DND-41 (cell line): ENCODE measurements around the gene IL5.

ENCODE experiments used
- ATAC-seq: fragments of 200-7000 bp; cut with Tn5 transposase; 3 replicates; pipeline ENCODE4 v1.9.1; 2021; ENCODE audit warnings: low read depth; ENCODE audit not compliant: insufficient read depth
- DNase-seq: peaks from one replicate; pipeline ENCODE4 v3.0.0-alpha.2; 2020
- H2AFZ ChIP-seq: 2 replicates; pipeline ENCODE4 v1.6.0; 2012; ENCODE audit warnings: low read depth, low read length
- H3K27ac ChIP-seq: 2 replicates; pipeline ENCODE4 v1.5.1; 2012; ENCODE audit warnings: low read length, inconsistent platforms
- H3K27me3 ChIP-seq: fragments of 200-600 bp; sonication (generic); 2 replicates; pipeline ENCODE4 v1.6.0; 2012; ENCODE audit warnings: low read length, mild to moderate bottlenecking, inconsistent platforms; ENCODE audit not compliant: insufficient read depth, poor library complexity
- H3K36me3 ChIP-seq: 2 replicates; pipeline ENCODE4 v1.5.1; 2012; ENCODE audit warnings: low read length, inconsistent platforms; ENCODE audit not compliant: insufficient read depth
- H3K4me1 ChIP-seq: 2 replicates; pipeline ENCODE4 v1.5.1; 2012; ENCODE audit warnings: mild to moderate bottlenecking, low read length; ENCODE audit not compliant: insufficient read depth
- H3K4me2 ChIP-seq: 2 replicates; pipeline ENCODE4 v1.6.0; 2012; ENCODE audit warnings: mild to moderate bottlenecking, moderate library complexity, low read length, inconsistent platforms; ENCODE audit not compliant: insufficient read depth
- H3K4me3 ChIP-seq, 2 experiments: fragments of 200-600 bp in 1 of 2; shearing (Covaris generic) in 1 of 2; 2 replicates each; pipeline ENCODE4 v1.5.1; 2012 to 2016; ENCODE audit warnings: inconsistent platforms in 2 of 2, low read length in 2 of 2, mild to moderate bottlenecking in 2 of 2, low read depth in 1 of 2, moderate library complexity in 1 of 2
- H3K79me2 ChIP-seq: 2 replicates; pipeline ENCODE4 v1.6.0; 2012; ENCODE audit warnings: low read length, inconsistent platforms; ENCODE audit not compliant: insufficient read depth
- H3K9ac ChIP-seq: 2 replicates; pipeline ENCODE4 v1.6.0; 2012; ENCODE audit warnings: low read depth, mild to moderate bottlenecking, inconsistent platforms, low read length, moderate library complexity
- H3K9me3 ChIP-seq: 2 replicates; pipeline ENCODE4 v1.5.1; 2012; ENCODE audit warnings: low read length, moderate library complexity, mild to moderate bottlenecking, inconsistent platforms; ENCODE audit not compliant: insufficient read depth, severe bottlenecking
- H4K20me1 ChIP-seq: 2 replicates; pipeline ENCODE4 v1.6.0; 2012; ENCODE audit warnings: low read length; ENCODE audit not compliant: insufficient read depth
- EZH2 ChIP-seq: IDR thresholded peaks from 3 replicates; pipeline ENCODE4 v1.6.1; 2012; ENCODE audit warnings: borderline replicate concordance, low read depth, mild to moderate bottlenecking, moderate library complexity, low read length, inconsistent platforms; ENCODE audit not compliant: severe bottlenecking
- TF ChIP-seq, protein P1 (sequence below): IDR thresholded peaks from 2 replicates; pipeline ENCODE4 v1.5.1; 2012; ENCODE audit warnings: borderline replicate concordance, low read length, moderate library complexity, mild to moderate bottlenecking; ENCODE audit not compliant: poor library complexity, severe bottlenecking; ENCODE audit errors: extremely low read depth

The IL5 gene

DNA sequence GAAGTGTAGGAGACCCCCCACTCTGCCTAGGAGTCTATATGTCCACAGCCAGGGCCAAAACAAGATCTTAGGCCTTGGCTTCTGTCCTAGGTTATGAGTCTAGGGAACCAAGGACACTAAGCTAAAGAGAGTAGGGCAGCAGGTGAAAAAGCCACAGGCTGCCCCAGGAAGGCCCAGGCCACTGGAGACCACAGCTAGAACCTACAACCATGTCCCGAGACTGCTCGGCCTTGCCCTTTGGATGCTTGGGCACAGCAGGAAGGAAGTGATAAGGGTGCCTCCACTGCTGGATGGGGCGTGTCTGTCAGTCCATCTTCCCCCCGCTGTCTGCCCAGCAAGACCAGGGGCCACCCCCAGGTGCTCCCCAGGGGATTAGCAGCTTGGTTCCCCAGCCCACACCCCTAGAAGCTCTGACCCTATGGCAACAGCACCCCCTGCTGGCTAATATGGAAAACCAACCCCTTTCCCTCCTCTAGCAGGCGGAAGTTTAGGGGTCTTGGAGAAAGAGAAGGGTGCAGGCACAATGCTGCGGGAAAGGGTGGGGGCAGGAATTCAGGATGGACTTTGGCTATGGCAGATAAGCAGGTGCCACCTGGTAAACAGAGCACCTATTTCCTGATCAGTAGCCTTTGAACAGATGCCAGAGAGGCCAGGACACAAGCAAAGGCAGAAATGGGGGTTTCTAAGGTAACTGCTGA is 42.2 kb downstream of the IL5 start:
- no peaks in the 10 kb centered on the region for H3K36me3 ChIP-seq
- H3K4me1 ChIP-seq = peaks cover 12% of the 10 kb centered on the region
- no peaks in the 10 kb centered on the region for H3K27me3 ChIP-seq
- H3K9me3 ChIP-seq = no peaks in the 10 kb centered on the region
- peak overlapping the region; percentile 63 for H3K27ac ChIP-seq
- H3K4me2 ChIP-seq = no peak overlapping the region
- TF ChIP-seq EZH2 = no peak
- TF ChIP-seq, protein P1, sequence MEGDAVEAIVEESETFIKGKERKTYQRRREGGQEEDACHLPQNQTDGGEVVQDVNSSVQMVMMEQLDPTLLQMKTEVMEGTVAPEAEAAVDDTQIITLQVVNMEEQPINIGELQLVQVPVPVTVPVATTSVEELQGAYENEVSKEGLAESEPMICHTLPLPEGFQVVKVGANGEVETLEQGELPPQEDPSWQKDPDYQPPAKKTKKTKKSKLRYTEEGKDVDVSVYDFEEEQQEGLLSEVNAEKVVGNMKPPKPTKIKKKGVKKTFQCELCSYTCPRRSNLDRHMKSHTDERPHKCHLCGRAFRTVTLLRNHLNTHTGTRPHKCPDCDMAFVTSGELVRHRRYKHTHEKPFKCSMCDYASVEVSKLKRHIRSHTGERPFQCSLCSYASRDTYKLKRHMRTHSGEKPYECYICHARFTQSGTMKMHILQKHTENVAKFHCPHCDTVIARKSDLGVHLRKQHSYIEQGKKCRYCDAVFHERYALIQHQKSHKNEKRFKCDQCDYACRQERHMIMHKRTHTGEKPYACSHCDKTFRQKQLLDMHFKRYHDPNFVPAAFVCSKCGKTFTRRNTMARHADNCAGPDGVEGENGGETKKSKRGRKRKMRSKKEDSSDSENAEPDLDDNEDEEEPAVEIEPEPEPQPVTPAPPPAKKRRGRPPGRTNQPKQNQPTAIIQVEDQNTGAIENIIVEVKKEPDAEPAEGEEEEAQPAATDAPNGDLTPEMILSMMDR = peak; percentile 94
- no peaks in the 10 kb centered on the region; the same call in 1 of the 2 replicates for H3K79me2 ChIP-seq
- H3K4me3 ChIP-seq = no peak overlapping the region
- H4K20me1 ChIP-seq = no peaks in the 10 kb centered on the region
- DNase-seq (peak; percentile 77), ATAC-seq (peak; percentile 76)
- peak overlapping the region; percentile 10; the same call in 1 of the 2 replicates for H3K9ac ChIP-seq
- H2AFZ ChIP-seq = no peak overlapping the region

DNA sequence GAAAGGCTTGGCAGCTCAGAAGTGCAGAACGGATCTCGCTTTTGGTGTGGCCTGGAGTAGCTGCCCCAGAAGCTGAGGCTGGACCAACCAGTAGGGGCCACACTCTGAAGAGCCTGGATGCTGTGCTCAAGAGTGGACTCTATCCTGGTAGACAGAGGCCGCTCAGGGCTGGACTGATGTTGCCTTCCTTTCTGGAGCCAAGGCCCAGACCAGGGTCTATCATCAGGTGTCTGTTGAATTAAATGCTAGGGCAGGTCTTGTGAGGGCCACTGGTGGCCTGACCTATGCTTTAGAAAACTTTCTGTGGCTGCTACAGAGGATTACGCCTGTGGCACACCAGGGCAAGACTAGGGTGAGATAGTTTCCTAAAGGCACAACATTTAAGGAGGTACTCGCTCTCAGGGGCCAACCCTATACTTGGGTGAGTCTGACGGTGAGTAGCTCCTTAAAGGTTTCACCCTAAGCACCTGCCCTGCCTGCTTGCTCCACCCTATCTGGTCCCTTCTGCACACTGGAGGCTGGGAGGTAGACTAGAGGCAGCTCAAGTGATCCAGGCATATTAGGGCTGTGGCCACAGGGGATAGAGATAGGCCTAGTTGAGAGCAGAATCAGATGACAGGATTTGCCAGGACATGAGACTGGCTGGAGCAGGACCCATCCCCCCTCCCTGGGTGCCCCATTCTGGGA is 42.9 kb downstream of the IL5 start:
- no peaks in the 10 kb centered on the region for H4K20me1 ChIP-seq
- no peaks in the 10 kb centered on the region for H3K36me3 ChIP-seq
- H3K27ac ChIP-seq = peak overlapping the region; percentile 63
- 0 out of 2 replicates have a peak overlapping the region, but pooled peaks have one; percentile 10 for H3K9ac ChIP-seq
- no peaks in the 10 kb centered on the region for H3K9me3 ChIP-seq
- TF ChIP-seq EZH2 = no peak
- TF ChIP-seq, protein P1 = no peak
- no peak overlapping the region for H3K4me3 ChIP-seq
- DNase-seq (no peak), ATAC-seq (no peak)
- H3K79me2 ChIP-seq = peaks cover 1% of the 10 kb centered on the region
- H3K4me1 ChIP-seq = peaks cover 18% of the 10 kb centered on the region
- H3K4me2 ChIP-seq = no peak overlapping the region
- no peaks in the 10 kb centered on the region for H3K27me3 ChIP-seq
- no peak overlapping the region for H2AFZ ChIP-seq

DNA sequence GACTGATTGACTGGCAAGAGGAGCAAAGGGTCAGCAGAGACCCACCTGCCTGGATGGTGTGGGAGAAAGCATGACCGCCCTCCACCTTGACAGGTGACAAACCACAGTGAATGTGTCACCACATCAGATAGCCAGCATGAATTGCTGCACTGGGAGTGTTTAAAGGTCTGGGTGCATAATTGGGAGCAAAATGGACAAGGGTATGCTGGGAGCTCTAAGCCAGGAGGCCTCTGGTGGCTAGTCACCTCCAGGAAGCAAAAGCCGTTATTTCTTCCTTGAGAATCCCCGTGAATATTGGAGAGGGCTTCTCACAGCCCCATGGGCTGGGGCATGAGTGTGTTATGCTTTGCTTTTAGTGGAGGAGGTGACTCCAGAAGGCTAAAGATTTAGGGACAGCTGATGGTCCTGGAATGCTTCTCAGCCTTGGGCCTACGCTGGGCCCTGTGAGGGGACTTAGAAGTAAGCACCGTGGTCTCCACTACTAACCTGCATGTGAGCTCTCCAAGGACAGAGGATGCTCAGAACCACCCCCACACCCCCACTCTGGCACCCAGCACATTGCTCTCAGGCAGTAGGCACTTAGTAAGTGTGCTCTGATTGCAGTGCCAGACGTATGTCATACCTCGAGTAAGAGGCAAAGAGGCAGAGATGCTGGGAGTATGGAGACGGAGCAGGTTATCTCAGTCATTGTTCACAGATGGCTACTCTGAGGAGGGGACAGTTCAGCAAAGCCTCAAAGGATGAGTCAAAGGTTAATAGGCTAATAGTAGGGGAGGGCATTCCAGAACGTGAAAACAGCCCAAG is 43.7 kb downstream of the IL5 start:
- H3K4me3 ChIP-seq = no peak overlapping the region
- H3K36me3 ChIP-seq = no peaks in the 10 kb centered on the region
- peaks cover 7% of the 10 kb centered on the region for H3K79me2 ChIP-seq
- H3K9me3 ChIP-seq = no peaks in the 10 kb centered on the region
- no peak overlapping the region for H3K4me2 ChIP-seq
- peaks cover 26% of the 10 kb centered on the region for H3K4me1 ChIP-seq
- DNase-seq (no peak), ATAC-seq (no peak)
- H2AFZ ChIP-seq = no peak overlapping the region
- H3K9ac ChIP-seq = no peak overlapping the region
- TF ChIP-seq, protein P1 = no peak
- no peak for TF ChIP-seq EZH2
- no peaks in the 10 kb centered on the region for H4K20me1 ChIP-seq
- no peaks in the 10 kb centered on the region for H3K27me3 ChIP-seq
- no peak overlapping the region for H3K27ac ChIP-seq
